GM18505 (cell line): ENCODE measurements around the gene ESYT1.

Experiments
- ATAC-seq: cut with Tn5 transposase; IDR thresholded peaks from one replicate; pipeline ENCODE4 v1.9.1; 2021; ENCODE audit not compliant: unreplicated experiment
- POLR2A ChIP-seq: IDR thresholded peaks from 4 replicates; pipeline ENCODE4 v1.6.1; 2011; ENCODE audit warnings: borderline replicate concordance; ENCODE audit not compliant: insufficient read depth, insufficient read length; ENCODE audit errors: extremely low read depth

The ESYT1 gene

GRCh38 chr12:56127485-56127887, 581 bp upstream of the ESYT1 start:
- ATAC-seq, result no peak

GRCh38 chr12:56128670-56129205, 671 bp downstream of the ESYT1 start:
- ATAC-seq, result peak; percentile 2
- TF ChIP-seq POLR2A, result no peak

More at GRCh38 chr12:56127485-56127887, 581 bp upstream of the ESYT1 start:
- no peak for TF ChIP-seq POLR2A

- ATAC-seq, result peak; percentile 35
- TF ChIP-seq POLR2A, result peak; percentile 65
Observed at GRCh38 chr12:56129206-56129941, 1.3 kb downstream of the ESYT1 start.

GRCh38 chr12:56129942-56130495, 2.0 kb downstream of the ESYT1 start:
- ATAC-seq, result no peak
- TF ChIP-seq POLR2A, result no peak

- no peak for TF ChIP-seq POLR2A
- ATAC-seq, result no peak
Observed at GRCh38 chr12:56130876-56131275, 2.8 kb downstream of the ESYT1 start.

- no peak for ATAC-seq
- TF ChIP-seq POLR2A, result no peak
Observed at GRCh38 chr12:56134897-56135296, 6.8 kb downstream of the ESYT1 start.

GRCh38 chr12:56137853-56138571, 9.9 kb downstream of the ESYT1 start:
- TF ChIP-seq POLR2A, result no peak
- ATAC-seq, result no peak

- no peak for TF ChIP-seq POLR2A
- no peak for ATAC-seq
Observed at GRCh38 chr12:56141946-56142784, 14.1 kb downstream of the ESYT1 start.

- no peak for TF ChIP-seq POLR2A
Observed at GRCh38 chr12:56143217-56143616, 15.2 kb downstream of the ESYT1 start.

GRCh38 chr12:56143870-56144269, 15.8 kb downstream of the ESYT1 start:
- TF ChIP-seq POLR2A, result no peak
- ATAC-seq, result no peak

More at GRCh38 chr12:56143217-56143616, 15.2 kb downstream of the ESYT1 start:
- ATAC-seq, result no peak

- ATAC-seq, result no peak
- TF ChIP-seq POLR2A, result no peak
Observed at GRCh38 chr12:56145217-56145616, 17.1 kb downstream of the ESYT1 start.

- ATAC-seq, result no peak
- no peak for TF ChIP-seq POLR2A
Observed at GRCh38 chr12:56146492-56147460, 18.7 kb downstream of the ESYT1 start.
